Measurements from ENCODE around the gene INTS1.

- TF ChIP-seq POLR2A (IDR thresholded peaks at IDR 0.05; ENCODE audit: low read length) (no peak), CTCF (IDR thresholded peaks at IDR 0.05) (no peak; the same call in 2 of the 3 replicates), PHF8 (IDR thresholded peaks at IDR 0.05; ENCODE audit: borderline replicate concordance, low read depth) (no peak), PBX3 (IDR thresholded peaks at IDR 0.05) (no peak), CEBPB (IDR thresholded peaks at IDR 0.05) (no peak), MYC (IDR thresholded peaks at IDR 0.05; ENCODE audit: borderline replicate concordance, low read length) (no peak)
Observed at GRCh38 chr7:1448958-1449357, 55.2 kb downstream of the INTS1 start.

Measured in A549 (cell line).